MM.1S (cell line): Measurements from ENCODE around the gene GKN1.

ENCODE experiments used
- DNase-seq: peaks from one replicate; pipeline ENCODE4 v3.0.0-alpha.2; 2015
- H2AFZ ChIP-seq: fragments of 300-600 bp; sonication (generic); 2 replicates; pipeline ENCODE4 v1.6.0; 2016; ENCODE audit warnings: antibody characterized with exemption, low read length
- H3F3A ChIP-seq: fragments of 300-600 bp; sonication (generic); 2 replicates; pipeline ENCODE4 v1.6.1; 2016; ENCODE audit warnings: mild to moderate bottlenecking, antibody characterized with exemption, low read length, moderate library complexity, mixed read lengths; ENCODE audit not compliant: insufficient read depth
- H3K27ac ChIP-seq: fragments of 300-600 bp; sonication (generic); 2 replicates; pipeline ENCODE4 v1.5.1; 2016; ENCODE audit warnings: mild to moderate bottlenecking, low read length
- H3K27me3 ChIP-seq: fragments of 300-600 bp; sonication (generic); replicated peaks from 2 replicates; pipeline ENCODE4 v1.6.0; 2016; ENCODE audit warnings: low read length; ENCODE audit not compliant: insufficient read depth
- H3K36me3 ChIP-seq: fragments of 300-600 bp; sonication (generic); replicated peaks from 2 replicates; pipeline ENCODE4 v1.6.1; 2016; ENCODE audit warnings: mild to moderate bottlenecking, low read length, mixed read lengths; ENCODE audit not compliant: insufficient read depth
- H3K4me1 ChIP-seq: fragments of 300-600 bp; sonication (generic); 2 replicates; pipeline ENCODE4 v1.6.1; 2016; ENCODE audit warnings: low read length, mixed read lengths
- H3K4me2 ChIP-seq: fragments of 300-600 bp; sonication (generic); 2 replicates; pipeline ENCODE4 v1.6.0; 2016; ENCODE audit warnings: low read depth, low read length
- H3K4me3 ChIP-seq: fragments of 300-600 bp; sonication (generic); 2 replicates; pipeline ENCODE4 v1.5.1; 2016; ENCODE audit warnings: low read length, mixed read lengths
- H3K79me2 ChIP-seq: fragments of 300-600 bp; sonication (generic); 2 replicates; pipeline ENCODE4 v1.6.1; 2016; ENCODE audit warnings: mixed run types, low read length, mixed read lengths
- H3K9ac ChIP-seq: fragments of 300-600 bp; sonication (generic); 2 replicates; pipeline ENCODE4 v1.6.1; 2016; ENCODE audit warnings: low read length, mixed read lengths
- H3K9me2 ChIP-seq: fragments of 300-600 bp; sonication (generic); replicated peaks from 2 replicates; pipeline ENCODE4 v1.6.1; 2016; ENCODE audit warnings: mild to moderate bottlenecking, low read length, mixed read lengths; ENCODE audit not compliant: insufficient read depth
- H3K9me3 ChIP-seq: fragments of 300-600 bp; sonication (generic); replicated peaks from 2 replicates; pipeline ENCODE4 v1.6.1; 2016; ENCODE audit warnings: mild to moderate bottlenecking, low read length, mixed read lengths; ENCODE audit not compliant: insufficient read depth
- H4K20me1 ChIP-seq: fragments of 300-600 bp; sonication (generic); 2 replicates; pipeline ENCODE4 v1.6.1; 2016; ENCODE audit warnings: mild to moderate bottlenecking, low read length, moderate library complexity, mixed read lengths; ENCODE audit not compliant: insufficient read depth
- CTCF ChIP-seq: fragments of 300-600 bp; sonication (generic); IDR thresholded peaks from 2 replicates; pipeline ENCODE4 v1.5.1; 2016; ENCODE audit warnings: antibody characterized with exemption, low read length, mixed read lengths
- EZH2 ChIP-seq: fragments of 300-600 bp; sonication (generic); optimal IDR thresholded peaks from 2 replicates; pipeline ENCODE3; 2017; ENCODE audit warnings: low read depth, mild to moderate bottlenecking, antibody characterized with exemption, low read length, mixed read lengths
- EZH2phosphoT487 ChIP-seq: fragments of 300-600 bp; sonication (generic); IDR thresholded peaks from 2 replicates; pipeline ENCODE4 v1.6.1; 2018; ENCODE audit warnings: antibody characterized with exemption, low read length

Gene GKN1

GRCh38 chr2:68974251-68974650 is at the start of gene GKN1:
Gene GKN1 (plus strand): TSS chr2:68974636. CDS start chr2:68974678, 42 bp downstream.
- no peak for DNase-seq

GRCh38 chr2:68925295-68925896 is 49.0 kb upstream of the GKN1 start:
- no peak overlapping the region for H2AFZ ChIP-seq
- H3K27ac ChIP-seq: no peak overlapping the region

More at GRCh38 chr2:68974251-68974650, at the start of gene GKN1:
- Histone ChIP-seq H3F3A (no peaks in the 10 kb centered on the region), H3K9ac (no peak within 1 kb of the TSS), H3K4me3 (no peak within 1 kb of the TSS), H3K4me1 (no peaks in the 10 kb centered on the region), H4K20me1 (no peaks in the 10 kb centered on the region), H3K36me3 (no peaks in the 10 kb centered on the region), H3K27ac (no peak within 1 kb of the TSS), H2AFZ (no peak within 1 kb of the TSS), H3K79me2 (no peaks in the 10 kb centered on the region), H3K9me2 (no peaks in the 10 kb centered on the region), H3K9me3 (no peaks in the 10 kb centered on the region), H3K27me3 (no peaks in the 10 kb centered on the region), H3K4me2 (no peak within 1 kb of the TSS)
- TF ChIP-seq EZH2phosphoT487 (no peak), CTCF (no peak), EZH2 (no peak)

GRCh38 chr2:68926796-68927195 is 47.6 kb upstream of the GKN1 start:
- no peak overlapping the region for H3K4me3 ChIP-seq
- H2AFZ ChIP-seq: no peak overlapping the region
- H4K20me1 ChIP-seq: no peaks in the 10 kb centered on the region
- no peaks in the 10 kb centered on the region for H3K79me2 ChIP-seq
- no peak overlapping the region for H3K9ac ChIP-seq
- no peaks in the 10 kb centered on the region for H3K4me1 ChIP-seq
- no peaks in the 10 kb centered on the region for H3K9me3 ChIP-seq
- no peak overlapping the region for H3K4me2 ChIP-seq
- H3K9me2 ChIP-seq: no peaks in the 10 kb centered on the region
- no peaks in the 10 kb centered on the region for H3K27me3 ChIP-seq
- H3K27ac ChIP-seq: no peak overlapping the region
- TF ChIP-seq EZH2: no peak
- TF ChIP-seq EZH2phosphoT487: no peak
- TF ChIP-seq CTCF: no peak
- no peaks in the 10 kb centered on the region for H3F3A ChIP-seq
- no peak for DNase-seq
- no peaks in the 10 kb centered on the region for H3K36me3 ChIP-seq

More at GRCh38 chr2:68925295-68925896, 49.0 kb upstream of the GKN1 start:
- Histone ChIP-seq H3F3A (no peaks in the 10 kb centered on the region), H3K9me3 (no peaks in the 10 kb centered on the region), H3K4me3 (no peak overlapping the region), H3K9me2 (no peaks in the 10 kb centered on the region), H4K20me1 (no peaks in the 10 kb centered on the region), H3K36me3 (no peaks in the 10 kb centered on the region), H3K9ac (no peak overlapping the region), H3K27me3 (no peaks in the 10 kb centered on the region), H3K4me1 (no peaks in the 10 kb centered on the region), H3K4me2 (no peak overlapping the region), H3K79me2 (no peaks in the 10 kb centered on the region)
- peak; percentile 63 for DNase-seq
- TF ChIP-seq CTCF: peak; percentile 88
- TF ChIP-seq EZH2: no peak
- no peak for TF ChIP-seq EZH2phosphoT487
